Ishikawa (cell line): Measurements from ENCODE around the gene AUP1.
A peak's percentile ranks its signal among the peaks of the same experiment; 100 is the strongest.

Source experiments
- CEBPB ChIP-seq: IDR thresholded peaks from 2 replicates; pipeline ENCODE4 v1.6.1; 2012
- CREB1 ChIP-seq: IDR thresholded peaks from 2 replicates; pipeline ENCODE4 v1.6.1; 2012; ENCODE audit warnings: low read depth
- EGR1 ChIP-seq: IDR thresholded peaks from 2 replicates; pipeline ENCODE4 v1.6.1; 2012
- EP300 ChIP-seq: IDR thresholded peaks from 2 replicates; pipeline ENCODE4 v1.6.1; 2012; ENCODE audit warnings: borderline replicate concordance
- FOXM1 ChIP-seq: IDR thresholded peaks from 2 replicates; pipeline ENCODE4 v1.6.1; 2012; ENCODE audit warnings: low read depth, borderline replicate concordance
- MAX ChIP-seq: IDR thresholded peaks from 2 replicates; pipeline ENCODE4 v1.6.1; 2012
- NFIC ChIP-seq: IDR thresholded peaks from 2 replicates; pipeline ENCODE4 v1.6.1; 2012
- RAD21 ChIP-seq: IDR thresholded peaks from 2 replicates; pipeline ENCODE4 v1.6.1; 2012; ENCODE audit warnings: low read depth
- REST ChIP-seq: IDR thresholded peaks from 2 replicates; pipeline ENCODE4 v1.6.1; 2012; ENCODE audit warnings: low read depth, mild to moderate bottlenecking
- TAF1 ChIP-seq: IDR thresholded peaks from 2 replicates; pipeline ENCODE4 v1.6.1; 2012; ENCODE audit warnings: low read depth, mild to moderate bottlenecking
- TCF12 ChIP-seq: IDR thresholded peaks from 2 replicates; pipeline ENCODE4 v1.6.1; 2012; ENCODE audit warnings: low read depth
- TEAD4 ChIP-seq: IDR thresholded peaks from 2 replicates; pipeline ENCODE4 v1.6.1; 2012
- USF1 ChIP-seq: IDR thresholded peaks from 2 replicates; pipeline ENCODE4 v1.6.1; 2012
- YY1 ChIP-seq: IDR thresholded peaks from 2 replicates; pipeline ENCODE4 v1.6.1; 2012; ENCODE audit warnings: low read depth
- ZBTB7A ChIP-seq: IDR thresholded peaks from 2 replicates; pipeline ENCODE4 v1.6.1; 2012; ENCODE audit warnings: low read depth

AUP1 gene

GRCh38 chr2:74532222-74532621, 2.7 kb upstream of the AUP1 start:
- TF ChIP-seq YY1 = no peak
- no peak for TF ChIP-seq EP300
- TF ChIP-seq TCF12 = no peak
- TF ChIP-seq TAF1 = no peak
- TF ChIP-seq ZBTB7A = no peak
- TF ChIP-seq RAD21 = peak; percentile 40
- no peak for TF ChIP-seq CEBPB

GRCh38 chr2:74531666-74532065, 2.2 kb upstream of the AUP1 start:
- TF ChIP-seq TCF12 = no peak
- TF ChIP-seq CEBPB = no peak
- no peak for TF ChIP-seq REST
- no peak for TF ChIP-seq RAD21
- no peak for TF ChIP-seq EP300
- TF ChIP-seq CREB1 = no peak

GRCh38 chr2:74530239-74531187, 1.0 kb upstream of the AUP1 start:
- TF ChIP-seq EP300 = no peak
- peak; percentile 81 for TF ChIP-seq MAX
- TF ChIP-seq ZBTB7A = peak; percentile 48; the same call in 1 of the 2 replicates
- no peak for TF ChIP-seq RAD21
- no peak for TF ChIP-seq TAF1
- no peak for TF ChIP-seq CEBPB

- TF ChIP-seq REST (no peak), USF1 (no peak), MAX (no peak), CEBPB (no peak), TCF12 (no peak), EP300 (no peak), FOXM1 (no peak), CREB1 (no peak), TAF1 (no peak), RAD21 (no peak), YY1 (no peak), ZBTB7A (no peak), TEAD4 (no peak), NFIC (no peak), EGR1 (no peak)
These were observed 728 bp downstream of the AUP1 start for GRCh38 chr2:74528600-74529356.

- TF ChIP-seq USF1 (no peak), EGR1 (no peak), CEBPB (no peak), TAF1 (no peak), EP300 (no peak), NFIC (no peak)
These were observed 1.8 kb downstream of the AUP1 start for GRCh38 chr2:74527741-74528140.

GRCh38 chr2:74526649-74527230, 2.8 kb downstream of the AUP1 start:
- no peak for TF ChIP-seq YY1
- TF ChIP-seq TCF12 = no peak
- no peak for TF ChIP-seq MAX
- TF ChIP-seq CREB1 = no peak
- TF ChIP-seq FOXM1 = no peak
- TF ChIP-seq NFIC = no peak
- TF ChIP-seq EGR1 = no peak
- no peak for TF ChIP-seq CEBPB
- TF ChIP-seq RAD21 = no peak
- TF ChIP-seq REST = no peak
- no peak for TF ChIP-seq TEAD4
- no peak for TF ChIP-seq USF1
- TF ChIP-seq TAF1 = no peak
- no peak for TF ChIP-seq EP300
- TF ChIP-seq ZBTB7A = no peak
